Panc1 (cell line): Measurements from ENCODE around the gene TUBB4B.

ENCODE experiments used
- POLR2AphosphoS5 ChIP-seq: IDR thresholded peaks from 2 replicates; pipeline ENCODE4 v1.6.1; 2012; ENCODE audit warnings: mild to moderate bottlenecking, low read depth, low read length, moderate library complexity
- SIN3A ChIP-seq: IDR thresholded peaks from 2 replicates; pipeline ENCODE4 v1.6.1; 2012; ENCODE audit warnings: low read depth, mild to moderate bottlenecking, low read length, moderate library complexity, borderline replicate concordance; ENCODE audit not compliant: insufficient read depth
- TCF7L2 ChIP-seq: IDR thresholded peaks from 2 replicates; pipeline ENCODE4 v1.6.1; 2011; ENCODE audit warnings: mild to moderate bottlenecking, low read depth, low read length, inconsistent platforms
- TF ChIP-seq, protein P1 (sequence below): fragments of 450-650 bp; IDR thresholded peaks from 2 replicates; pipeline ENCODE4 v1.5.1; 2017; ENCODE audit warnings: mild to moderate bottlenecking

DNA sequence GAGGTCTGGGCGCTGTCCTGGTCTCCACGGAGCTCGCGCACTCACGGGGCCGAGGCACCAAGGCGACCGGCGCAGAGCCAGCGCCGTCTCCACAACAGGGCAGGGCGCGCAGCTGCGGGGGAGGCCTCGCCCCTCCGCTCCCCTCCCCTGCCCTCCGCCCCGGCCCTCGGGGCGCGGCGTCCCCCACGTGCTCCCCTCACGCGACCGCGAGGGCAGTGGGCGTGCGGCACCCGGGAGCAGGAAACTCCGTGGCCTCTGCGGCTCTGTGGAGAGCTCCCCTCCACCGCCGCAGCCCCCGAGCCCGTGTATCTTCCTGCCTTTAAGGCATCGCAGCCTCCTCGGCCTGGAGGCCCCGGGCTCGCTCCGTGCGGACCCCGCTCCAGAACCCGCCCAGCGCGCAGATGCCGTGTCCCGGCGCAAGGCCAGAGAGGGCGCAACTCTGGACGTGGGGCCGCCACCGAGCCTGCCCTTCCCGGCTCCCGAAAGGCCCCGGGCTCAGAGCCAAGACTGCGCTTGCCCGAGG, 708 bp upstream of the TUBB4B start:
- TF ChIP-seq, protein P1, sequence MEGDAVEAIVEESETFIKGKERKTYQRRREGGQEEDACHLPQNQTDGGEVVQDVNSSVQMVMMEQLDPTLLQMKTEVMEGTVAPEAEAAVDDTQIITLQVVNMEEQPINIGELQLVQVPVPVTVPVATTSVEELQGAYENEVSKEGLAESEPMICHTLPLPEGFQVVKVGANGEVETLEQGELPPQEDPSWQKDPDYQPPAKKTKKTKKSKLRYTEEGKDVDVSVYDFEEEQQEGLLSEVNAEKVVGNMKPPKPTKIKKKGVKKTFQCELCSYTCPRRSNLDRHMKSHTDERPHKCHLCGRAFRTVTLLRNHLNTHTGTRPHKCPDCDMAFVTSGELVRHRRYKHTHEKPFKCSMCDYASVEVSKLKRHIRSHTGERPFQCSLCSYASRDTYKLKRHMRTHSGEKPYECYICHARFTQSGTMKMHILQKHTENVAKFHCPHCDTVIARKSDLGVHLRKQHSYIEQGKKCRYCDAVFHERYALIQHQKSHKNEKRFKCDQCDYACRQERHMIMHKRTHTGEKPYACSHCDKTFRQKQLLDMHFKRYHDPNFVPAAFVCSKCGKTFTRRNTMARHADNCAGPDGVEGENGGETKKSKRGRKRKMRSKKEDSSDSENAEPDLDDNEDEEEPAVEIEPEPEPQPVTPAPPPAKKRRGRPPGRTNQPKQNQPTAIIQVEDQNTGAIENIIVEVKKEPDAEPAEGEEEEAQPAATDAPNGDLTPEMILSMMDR = no peak
- TF ChIP-seq POLR2AphosphoS5 (no peak), SIN3A (0 out of 2 replicates have a peak, but pooled peaks have one; percentile 35), TCF7L2 (no peak)
